CD4-positive, alpha-beta T cell treated with Interleukin-1 beta for 1 hour (primary cell): ENCODE measurements around the gene ZDHHC8.

Experiments
- DNase-seq, 2 donors: peaks; one replicate each; pipeline ENCODE4 v3.0.0-alpha.2; 2020 to 2022

The ZDHHC8 gene

GRCh38 chr22:20099099-20099711 lies 32.4 kb upstream of the ZDHHC8 start:
- no peak for DNase-seq

- DNase-seq, result no peak
Measured at GRCh38 chr22:20101638-20102037, 30.0 kb upstream of the ZDHHC8 start.

- DNase-seq, result no peak
Measured at GRCh38 chr22:20102203-20102780, 29.3 kb upstream of the ZDHHC8 start.

- DNase-seq, result no peak
Measured at GRCh38 chr22:20105456-20106204, 26.0 kb upstream of the ZDHHC8 start.

- DNase-seq, result no peak
Measured at GRCh38 chr22:20106205-20106848, 25.3 kb upstream of the ZDHHC8 start.

GRCh38 chr22:20106849-20107237 lies 24.8 kb upstream of the ZDHHC8 start:
- DNase-seq, result no peak

GRCh38 chr22:20107471-20107901 lies 24.1 kb upstream of the ZDHHC8 start:
- DNase-seq, result no peak

- DNase-seq, result no peak
Measured at GRCh38 chr22:20107951-20108756, 23.4 kb upstream of the ZDHHC8 start.

- no peak for DNase-seq
Measured at GRCh38 chr22:20108757-20109230, 22.8 kb upstream of the ZDHHC8 start.

- DNase-seq, result no peak
Measured at GRCh38 chr22:20109411-20110358, 21.9 kb upstream of the ZDHHC8 start.

GRCh38 chr22:20110359-20110985 lies 21.1 kb upstream of the ZDHHC8 start:
- no peak for DNase-seq

GRCh38 chr22:20111045-20111688 lies 20.4 kb upstream of the ZDHHC8 start:
- DNase-seq, result peak; percentile 24 to 35

GRCh38 chr22:20111689-20112622 lies 19.6 kb upstream of the ZDHHC8 start:
- no peak for DNase-seq

GRCh38 chr22:20112623-20113511 lies 18.7 kb upstream of the ZDHHC8 start:
- DNase-seq, result no peak

- DNase-seq, result no peak
Measured at GRCh38 chr22:20113551-20114310, 17.9 kb upstream of the ZDHHC8 start.

GRCh38 chr22:20114506-20115475 lies 16.8 kb upstream of the ZDHHC8 start:
- DNase-seq, result no peak
